ENCODE results near the gene USP15. TPM values are rescaled to one million over a fixed set of nuclear protein-coding genes. Genes with fewer than 3 reads are reported as not detected.

USP15 gene
- total RNA-seq, 1 donor from 2014 or later, result 150 TPM

GRCh38 chr12:62401631-62402030 lies 141.4 kb downstream of the USP15 start:
- Mint-ChIP-seq H3K27ac (no peak overlapping the region), H3K4me1 (peaks cover 21% of the 10 kb centered on the region), H3K9me3 (no peaks in the 10 kb centered on the region), H3K27me3 (no peaks in the 10 kb centered on the region), H3K36me3 (ENCODE audit: low read depth) (peaks cover 75% of the 10 kb centered on the region), H3K4me3 (no peak overlapping the region)
- CTCF ChIA-PET, result no interaction called here
- intact Hi-C loops (cut with micrococcal nuclease), result loop anchor here (5.0 kb wide), 1 partner anchor 139 kb away; the partner anchor contains the start of gene USP15
- ATAC-seq (ENCODE audit: low read depth), result no peak
- POLR2A ChIA-PET, result no interaction called here
- TF ChIP-seq CTCF (IDR thresholded peaks at IDR 0.05), result no peak
- DNase-seq, result no peak

GRCh38 chr12:62403031-62403430 lies 142.8 kb downstream of the USP15 start:
- H3K4me3 Mint-ChIP-seq, result no peak overlapping the region
- TF ChIP-seq CTCF (IDR thresholded peaks at IDR 0.05), result no peak
- intact Hi-C loops (cut with micrococcal nuclease), result loop anchor here (5.0 kb wide), 1 partner anchor 141 kb away; the partner anchor contains the start of gene USP15
- POLR2A ChIA-PET, result no interaction called here
- DNase-seq (no peak), ATAC-seq (ENCODE audit: low read depth) (no peak)
- peaks cover 21% of the 10 kb centered on the region for H3K4me1 Mint-ChIP-seq
- H3K9me3 Mint-ChIP-seq, result no peaks in the 10 kb centered on the region
- CTCF ChIA-PET, result no interaction called here
- H3K27ac Mint-ChIP-seq, result no peak overlapping the region
- H3K36me3 Mint-ChIP-seq (ENCODE audit: low read depth), result peaks cover 69% of the 10 kb centered on the region
- H3K27me3 Mint-ChIP-seq, result no peaks in the 10 kb centered on the region

- DNase-seq (no peak), ATAC-seq (ENCODE audit: low read depth) (no peak)
- CTCF ChIA-PET, result interaction anchor here (1.7 kb wide), 1 partner anchor 30 kb away, joined by 5 read pairs; no protein-coding TSS in a partner anchor
- no peaks in the 10 kb centered on the region for H3K27me3 Mint-ChIP-seq
- H3K4me1 Mint-ChIP-seq, result no peaks in the 10 kb centered on the region
- no peak overlapping the region for H3K4me3 Mint-ChIP-seq
- POLR2A ChIA-PET, result no interaction called here
- intact Hi-C loops (cut with micrococcal nuclease), result no loop called here
- no peak for TF ChIP-seq CTCF (IDR thresholded peaks at IDR 0.05)
- H3K9me3 Mint-ChIP-seq, result no peaks in the 10 kb centered on the region
- H3K36me3 Mint-ChIP-seq (ENCODE audit: low read depth), result peaks cover 38% of the 10 kb centered on the region
- no peak overlapping the region for H3K27ac Mint-ChIP-seq
These were observed 147.4 kb downstream of the USP15 start for GRCh38 chr12:62407587-62407986.

GRCh38 chr12:62409068-62409467 lies 148.9 kb downstream of the USP15 start:
- DNase-seq (no peak), ATAC-seq (ENCODE audit: low read depth) (no peak)
- no peaks in the 10 kb centered on the region for H3K27me3 Mint-ChIP-seq
- CTCF ChIA-PET, result interaction anchor here (1.3 kb wide), 1 partner anchor 29 kb away, joined by 3 read pairs; no protein-coding TSS in a partner anchor
- no peak overlapping the region for H3K27ac Mint-ChIP-seq
- POLR2A ChIA-PET, result no interaction called here
- peaks cover 26% of the 10 kb centered on the region for H3K36me3 Mint-ChIP-seq (ENCODE audit: low read depth)
- no peaks in the 10 kb centered on the region for H3K4me1 Mint-ChIP-seq
- H3K9me3 Mint-ChIP-seq, result no peaks in the 10 kb centered on the region
- no peak for TF ChIP-seq CTCF (IDR thresholded peaks at IDR 0.05)
- intact Hi-C loops (cut with micrococcal nuclease), result no loop called here
- no peak overlapping the region for H3K4me3 Mint-ChIP-seq

GRCh38 chr12:62414180-62414579 lies 154.0 kb downstream of the USP15 start:
- H3K4me1 Mint-ChIP-seq, result no peaks in the 10 kb centered on the region
- ChIA-PET POLR2A (no interaction called here), CTCF (no interaction called here)
- H3K4me3 Mint-ChIP-seq, result no peak overlapping the region
- H3K36me3 Mint-ChIP-seq (ENCODE audit: low read depth), result peaks cover 2% of the 10 kb centered on the region
- no peak for ATAC-seq (ENCODE audit: low read depth)
- H3K27me3 Mint-ChIP-seq, result no peaks in the 10 kb centered on the region
- no peak overlapping the region for H3K27ac Mint-ChIP-seq
- intact Hi-C loops (cut with micrococcal nuclease), result no loop called here
- TF ChIP-seq CTCF (IDR thresholded peaks at IDR 0.05), result no peak
- DNase-seq, result no peak
- H3K9me3 Mint-ChIP-seq, result peaks cover 3% of the 10 kb centered on the region

All from activated B cell treated with CpG ODN at 0.5 μM for 24 hours (primary cell).